ENCODE measurements around the gene SCD5.

Gene SCD5

GRCh38 chr4:82705169-82705927 is 93.2 kb downstream of the SCD5 start:
- in situ Hi-C loops (cut with MboI; ENCODE audit: low pct_unique_long_range_greater_than_20kb, low sequenced_read_pairs): no loop called here
- no peak for DNase-seq

GRCh38 chr4:82704156-82704555 is 94.4 kb downstream of the SCD5 start:
- in situ Hi-C loops (cut with MboI; ENCODE audit: low pct_unique_long_range_greater_than_20kb, low sequenced_read_pairs): no loop called here

DNA sequence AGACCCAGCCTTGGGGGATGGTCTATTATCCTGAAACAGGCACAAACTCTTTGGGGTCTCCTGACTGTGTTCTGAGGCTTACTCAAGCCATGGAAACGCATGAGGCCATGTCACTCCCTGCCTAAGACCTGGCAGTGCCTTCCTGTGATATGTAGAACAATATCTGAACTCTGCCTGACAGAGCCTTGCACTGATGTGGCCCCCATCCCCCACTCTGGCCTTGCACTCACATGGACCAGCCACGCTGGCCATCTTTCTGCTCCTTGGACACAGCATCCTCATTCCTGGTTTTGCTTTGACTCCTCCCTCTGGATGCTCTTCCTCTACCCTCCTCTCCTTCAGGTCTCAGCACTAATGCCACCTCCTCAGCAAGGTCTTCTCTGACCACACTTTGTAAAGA is 100.2 kb downstream of the SCD5 start:
- in situ Hi-C loops (cut with MboI; ENCODE audit: low pct_unique_long_range_greater_than_20kb, low sequenced_read_pairs): no loop called here
- no peak for DNase-seq

More at GRCh38 chr4:82704156-82704555, 94.4 kb downstream of the SCD5 start:
- no peak for DNase-seq

GRCh38 chr4:82697561-82697960 is 101.0 kb downstream of the SCD5 start:
- no peak for DNase-seq
- in situ Hi-C loops (cut with MboI; ENCODE audit: low pct_unique_long_range_greater_than_20kb, low sequenced_read_pairs): no loop called here

GRCh38 chr4:82696117-82696860 is 102.3 kb downstream of the SCD5 start:
- in situ Hi-C loops (cut with MboI; ENCODE audit: low pct_unique_long_range_greater_than_20kb, low sequenced_read_pairs): no loop called here
- DNase-seq: no peak

DNA sequence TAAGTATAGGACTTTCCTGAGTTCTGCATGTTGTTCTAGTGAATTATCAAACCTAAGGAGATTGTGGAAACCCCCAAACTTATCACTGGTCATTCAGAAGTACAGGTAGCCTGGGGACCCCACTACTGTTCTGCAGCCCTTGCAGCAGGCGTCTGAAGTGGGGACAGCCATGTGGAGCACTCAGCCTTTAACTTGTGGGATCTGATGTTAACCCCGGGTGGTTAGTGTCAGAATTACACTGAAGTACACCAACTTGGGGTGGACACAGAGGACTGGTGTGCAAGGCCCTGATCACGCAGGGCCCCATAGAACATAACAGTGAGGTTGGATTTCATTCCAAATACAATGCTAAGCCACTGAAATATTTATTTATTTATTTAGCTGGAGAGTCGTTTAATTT is 103.7 kb downstream of the SCD5 start:
- in situ Hi-C loops (cut with MboI; ENCODE audit: low pct_unique_long_range_greater_than_20kb, low sequenced_read_pairs): no loop called here
- DNase-seq: no peak

GRCh38 chr4:82694046-82694445 is 104.5 kb downstream of the SCD5 start:
- DNase-seq: no peak

GRCh38 chr4:82692101-82692780 is 106.4 kb downstream of the SCD5 start:
- in situ Hi-C loops (cut with MboI; ENCODE audit: low pct_unique_long_range_greater_than_20kb, low sequenced_read_pairs): no loop called here

More at GRCh38 chr4:82694046-82694445, 104.5 kb downstream of the SCD5 start:
- in situ Hi-C loops (cut with MboI; ENCODE audit: low pct_unique_long_range_greater_than_20kb, low sequenced_read_pairs): no loop called here

DNA sequence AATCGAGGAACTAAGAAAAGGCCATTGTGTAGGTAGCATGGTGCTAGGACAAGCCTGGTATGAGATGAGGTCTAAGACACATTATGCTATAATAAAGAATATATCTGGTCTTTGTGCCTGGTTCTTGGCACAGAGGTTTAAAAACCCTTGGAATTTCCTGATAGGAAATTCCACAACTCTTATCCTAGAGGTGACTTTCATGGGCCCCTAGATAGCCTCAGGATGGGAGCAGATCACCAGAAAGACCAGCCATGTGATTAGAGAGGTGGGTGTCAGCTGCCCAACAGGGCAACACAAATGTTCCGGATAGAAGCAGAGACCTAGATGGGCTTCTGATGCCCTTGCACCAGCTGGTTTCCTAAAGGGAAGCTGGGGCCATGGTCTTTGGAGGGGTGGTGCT is 107.2 kb downstream of the SCD5 start:
- in situ Hi-C loops (cut with MboI; ENCODE audit: low pct_unique_long_range_greater_than_20kb, low sequenced_read_pairs): no loop called here
- DNase-seq: no peak

More at GRCh38 chr4:82692101-82692780, 106.4 kb downstream of the SCD5 start:
- no peak for DNase-seq

- in situ Hi-C loops (cut with MboI; ENCODE audit: low pct_unique_long_range_greater_than_20kb, low sequenced_read_pairs): no loop called here
- DNase-seq: no peak
Measured at GRCh38 chr4:82688091-82688795, 110.4 kb downstream of the SCD5 start.

- no peak for DNase-seq
- in situ Hi-C loops (cut with MboI; ENCODE audit: low pct_unique_long_range_greater_than_20kb, low sequenced_read_pairs): no loop called here
Measured at GRCh38 chr4:82687531-82687930, 111.1 kb downstream of the SCD5 start.

DNA sequence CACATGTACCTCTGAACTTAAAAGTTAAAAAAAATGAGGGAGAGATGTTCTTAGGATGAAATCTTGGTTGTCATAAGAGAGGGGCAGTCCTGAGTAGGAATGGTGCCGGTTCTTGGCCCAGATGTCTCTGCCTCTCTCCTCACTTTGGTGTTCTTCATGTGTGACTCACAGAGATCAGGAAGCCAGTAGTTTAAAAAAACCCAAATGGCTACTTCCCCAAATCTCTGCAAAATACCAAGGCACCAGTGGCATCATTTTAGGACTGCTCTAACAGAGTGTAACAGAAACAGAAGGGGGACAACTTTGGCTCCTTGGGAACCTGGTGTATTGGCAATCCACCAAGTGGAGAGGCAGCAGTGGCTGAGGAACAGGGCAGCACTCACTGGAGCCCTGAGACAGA is 116.8 kb downstream of the SCD5 start:
- in situ Hi-C loops (cut with MboI; ENCODE audit: low pct_unique_long_range_greater_than_20kb, low sequenced_read_pairs): no loop called here

DNA sequence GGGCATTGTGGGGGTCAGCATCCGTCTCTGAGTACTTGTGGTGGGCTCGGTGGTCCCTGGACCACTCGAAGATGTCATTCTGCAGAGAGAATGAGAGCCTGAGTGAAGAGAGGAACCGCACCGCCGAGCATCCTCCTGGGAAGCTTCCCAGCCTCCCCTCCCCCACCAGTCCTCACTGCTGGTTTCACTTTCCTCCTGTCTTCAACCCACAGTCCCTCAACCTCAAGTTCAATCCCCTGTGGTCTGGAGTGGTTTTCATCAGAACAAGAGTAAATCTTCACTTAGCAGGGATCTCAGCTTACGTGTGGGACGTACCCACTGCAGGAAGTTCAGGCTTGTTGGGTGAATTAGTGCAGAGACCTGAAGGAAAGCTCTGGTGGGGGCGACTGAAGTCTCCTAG is 117.8 kb downstream of the SCD5 start:
- in situ Hi-C loops (cut with MboI; ENCODE audit: low pct_unique_long_range_greater_than_20kb, low sequenced_read_pairs): no loop called here
- peak; percentile 41 for DNase-seq

More for the DNA sequence above, 116.8 kb downstream of the SCD5 start:
- peak; percentile 58 for DNase-seq

DNA sequence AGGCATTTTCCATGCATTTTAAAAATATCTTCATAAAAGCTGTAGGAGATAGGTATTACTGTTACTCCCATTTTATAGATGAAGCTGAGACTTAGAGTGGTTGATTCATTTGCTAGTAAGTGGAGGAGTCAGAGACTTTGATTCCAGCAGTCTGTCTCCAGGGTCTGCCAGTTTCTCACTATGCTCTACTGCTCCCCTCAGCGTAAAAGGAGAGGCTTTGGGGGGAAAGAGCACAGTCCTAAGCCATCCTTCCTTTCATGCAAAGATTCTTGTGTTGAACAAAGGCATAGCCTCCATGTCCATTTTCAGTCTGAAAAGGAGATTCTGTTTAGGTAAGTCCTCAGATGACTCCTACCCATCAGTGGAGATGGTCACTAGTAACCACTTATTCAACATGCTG is 119.1 kb downstream of the SCD5 start:
- no peak for DNase-seq

GRCh38 chr4:82678051-82678450 is 120.5 kb downstream of the SCD5 start:
- in situ Hi-C loops (cut with MboI; ENCODE audit: low pct_unique_long_range_greater_than_20kb, low sequenced_read_pairs): no loop called here

More for the DNA sequence above, 119.1 kb downstream of the SCD5 start:
- in situ Hi-C loops (cut with MboI; ENCODE audit: low pct_unique_long_range_greater_than_20kb, low sequenced_read_pairs): no loop called here

DNA sequence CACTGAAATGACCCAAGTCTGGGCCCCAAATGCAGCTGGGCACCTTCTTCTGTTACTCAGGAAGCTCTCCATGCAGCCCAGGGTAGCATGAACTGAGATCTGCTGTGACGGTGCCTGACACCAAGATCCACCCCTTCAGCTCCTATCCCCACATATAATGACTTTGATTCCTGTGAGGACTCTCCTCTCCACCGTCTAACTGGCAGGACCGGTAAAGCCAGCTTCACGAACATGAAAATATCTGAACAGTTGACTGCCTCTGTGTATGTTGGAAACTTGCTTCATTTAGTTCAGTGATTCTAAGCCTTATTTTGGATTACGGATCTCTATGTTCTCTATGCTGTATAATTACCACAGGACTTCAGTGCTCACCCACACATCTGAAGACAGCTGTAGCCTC is 121.3 kb downstream of the SCD5 start:
- no peak for DNase-seq
- in situ Hi-C loops (cut with MboI; ENCODE audit: low pct_unique_long_range_greater_than_20kb, low sequenced_read_pairs): no loop called here

More at GRCh38 chr4:82678051-82678450, 120.5 kb downstream of the SCD5 start:
- no peak for DNase-seq

DNA sequence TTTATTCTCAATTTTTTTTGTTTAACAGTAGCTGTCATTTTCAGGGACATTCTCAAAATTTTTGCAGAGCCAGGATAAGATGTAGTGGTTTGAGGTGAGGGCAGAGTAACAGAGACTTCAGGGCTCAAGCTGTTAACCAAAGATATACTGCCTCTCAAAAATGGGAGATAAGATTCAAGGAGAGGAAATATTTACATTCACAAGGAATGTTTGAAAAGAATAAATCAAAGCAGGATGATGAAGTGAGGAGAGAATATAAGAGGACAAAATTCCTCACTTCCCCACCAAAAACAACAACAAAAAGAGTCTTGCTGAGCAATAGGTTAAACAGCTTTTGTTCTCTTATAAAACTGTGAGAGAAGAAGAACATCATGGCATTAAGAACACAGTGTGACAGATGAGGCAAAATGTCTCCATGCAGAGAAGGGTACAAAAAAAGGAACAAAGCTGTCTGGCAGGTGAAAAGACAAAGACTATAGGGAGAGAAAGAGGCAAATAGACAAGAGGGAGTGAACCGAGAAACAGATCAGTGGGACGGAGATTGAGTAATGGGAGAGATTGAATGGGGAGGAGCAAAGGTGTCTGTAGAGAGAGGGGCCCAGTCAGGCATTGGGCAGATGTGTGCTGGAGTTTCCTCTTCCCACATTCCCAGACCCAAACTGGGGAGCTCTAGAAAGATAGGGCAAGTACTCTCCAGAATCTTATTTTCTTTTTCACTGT is 130.7 kb downstream of the SCD5 start:
- no peak for DNase-seq
- in situ Hi-C loops (cut with MboI; ENCODE audit: low pct_unique_long_range_greater_than_20kb, low sequenced_read_pairs): no loop called here

DNA sequence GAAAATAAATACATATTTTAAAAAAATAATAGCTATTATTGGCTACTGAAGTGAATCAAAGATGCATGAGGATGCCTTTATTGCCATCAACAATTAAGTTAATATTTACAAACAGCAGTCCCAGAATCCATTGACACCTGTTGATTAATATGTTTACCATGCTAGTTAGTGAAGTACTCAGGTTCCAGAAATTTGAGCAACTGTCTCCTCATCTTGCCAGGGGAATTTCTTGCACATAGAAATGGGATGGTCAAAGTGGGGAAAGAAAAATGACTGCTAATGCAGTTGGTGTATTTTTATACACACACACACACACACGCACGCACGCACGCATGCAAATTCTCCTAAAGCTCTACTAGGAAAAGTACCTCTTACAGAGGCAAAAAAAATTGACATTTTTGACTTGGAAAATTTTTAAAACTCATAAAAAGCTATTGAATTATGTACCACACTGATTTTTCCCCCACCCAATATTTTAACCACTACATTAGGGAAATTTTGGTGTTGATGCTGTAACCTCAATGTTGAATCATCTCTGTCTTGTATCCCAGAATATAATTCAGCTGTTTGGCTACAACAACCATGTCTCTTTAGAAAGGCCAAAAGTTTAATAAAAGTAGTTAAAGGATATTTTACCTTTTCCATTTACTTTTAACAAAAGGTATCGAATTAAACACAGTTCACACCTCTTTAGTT is 131.5 kb downstream of the SCD5 start:
- in situ Hi-C loops (cut with MboI; ENCODE audit: low pct_unique_long_range_greater_than_20kb, low sequenced_read_pairs): no loop called here
- no peak for DNase-seq
